ENCODE measurements around the gene EXOC3L1. TPM values are rescaled to one million over a fixed set of nuclear protein-coding genes. Genes with fewer than 3 reads are reported as not detected.

The EXOC3L1 gene
- total and polyA plus RNA-seq, 2 of the 13 experiments (the other 11 are each of a cell fraction or from before 2014, with no cell fraction given), result 0.12 TPM; not detected in 1

DNA sequence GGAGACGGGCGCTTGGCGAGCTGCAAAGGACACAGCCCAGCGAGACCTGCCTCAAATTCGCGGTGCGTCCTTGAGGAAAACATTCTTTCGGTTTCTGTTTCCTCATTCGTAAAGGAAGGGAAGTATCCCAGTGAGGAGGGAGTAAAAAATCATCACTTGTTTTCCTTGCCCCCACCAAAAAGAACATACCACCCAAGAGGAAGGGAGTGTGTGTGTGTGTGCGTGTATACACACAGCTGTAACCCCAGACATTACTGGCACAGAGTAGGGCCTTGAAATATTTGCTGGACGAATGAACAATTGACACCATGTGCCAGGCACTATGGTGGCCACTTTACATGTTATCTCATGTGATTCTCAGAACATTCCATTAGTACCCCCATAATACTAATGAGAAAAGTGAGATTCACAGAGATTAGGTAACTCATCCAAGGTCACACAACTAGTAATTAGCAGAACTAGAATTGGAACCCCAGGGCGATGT lies 4.2 kb downstream of the EXOC3L1 start (continued):
- 0 out of 2 replicates have a peak, but pooled peaks have one; percentile 7 for TF ChIP-seq TEAD2 (CRISPR knock-in tag; IDR thresholded peaks at IDR 0.05)
- peak; percentile 11; the same call in 1 of the 2 replicates for TF ChIP-seq ZKSCAN5 (CRISPR knock-in tag; IDR thresholded peaks at IDR 0.05)
- no peak for TF ChIP-seq ZBTB7B (CRISPR knock-in tag; IDR thresholded peaks at IDR 0.05)
- peak; percentile 16; the same call in 1 of the 2 replicates for TF ChIP-seq ZNF329 (CRISPR knock-in tag; IDR thresholded peaks at IDR 0.05; ENCODE audit: low read depth)
- TF ChIP-seq, protein P1, sequence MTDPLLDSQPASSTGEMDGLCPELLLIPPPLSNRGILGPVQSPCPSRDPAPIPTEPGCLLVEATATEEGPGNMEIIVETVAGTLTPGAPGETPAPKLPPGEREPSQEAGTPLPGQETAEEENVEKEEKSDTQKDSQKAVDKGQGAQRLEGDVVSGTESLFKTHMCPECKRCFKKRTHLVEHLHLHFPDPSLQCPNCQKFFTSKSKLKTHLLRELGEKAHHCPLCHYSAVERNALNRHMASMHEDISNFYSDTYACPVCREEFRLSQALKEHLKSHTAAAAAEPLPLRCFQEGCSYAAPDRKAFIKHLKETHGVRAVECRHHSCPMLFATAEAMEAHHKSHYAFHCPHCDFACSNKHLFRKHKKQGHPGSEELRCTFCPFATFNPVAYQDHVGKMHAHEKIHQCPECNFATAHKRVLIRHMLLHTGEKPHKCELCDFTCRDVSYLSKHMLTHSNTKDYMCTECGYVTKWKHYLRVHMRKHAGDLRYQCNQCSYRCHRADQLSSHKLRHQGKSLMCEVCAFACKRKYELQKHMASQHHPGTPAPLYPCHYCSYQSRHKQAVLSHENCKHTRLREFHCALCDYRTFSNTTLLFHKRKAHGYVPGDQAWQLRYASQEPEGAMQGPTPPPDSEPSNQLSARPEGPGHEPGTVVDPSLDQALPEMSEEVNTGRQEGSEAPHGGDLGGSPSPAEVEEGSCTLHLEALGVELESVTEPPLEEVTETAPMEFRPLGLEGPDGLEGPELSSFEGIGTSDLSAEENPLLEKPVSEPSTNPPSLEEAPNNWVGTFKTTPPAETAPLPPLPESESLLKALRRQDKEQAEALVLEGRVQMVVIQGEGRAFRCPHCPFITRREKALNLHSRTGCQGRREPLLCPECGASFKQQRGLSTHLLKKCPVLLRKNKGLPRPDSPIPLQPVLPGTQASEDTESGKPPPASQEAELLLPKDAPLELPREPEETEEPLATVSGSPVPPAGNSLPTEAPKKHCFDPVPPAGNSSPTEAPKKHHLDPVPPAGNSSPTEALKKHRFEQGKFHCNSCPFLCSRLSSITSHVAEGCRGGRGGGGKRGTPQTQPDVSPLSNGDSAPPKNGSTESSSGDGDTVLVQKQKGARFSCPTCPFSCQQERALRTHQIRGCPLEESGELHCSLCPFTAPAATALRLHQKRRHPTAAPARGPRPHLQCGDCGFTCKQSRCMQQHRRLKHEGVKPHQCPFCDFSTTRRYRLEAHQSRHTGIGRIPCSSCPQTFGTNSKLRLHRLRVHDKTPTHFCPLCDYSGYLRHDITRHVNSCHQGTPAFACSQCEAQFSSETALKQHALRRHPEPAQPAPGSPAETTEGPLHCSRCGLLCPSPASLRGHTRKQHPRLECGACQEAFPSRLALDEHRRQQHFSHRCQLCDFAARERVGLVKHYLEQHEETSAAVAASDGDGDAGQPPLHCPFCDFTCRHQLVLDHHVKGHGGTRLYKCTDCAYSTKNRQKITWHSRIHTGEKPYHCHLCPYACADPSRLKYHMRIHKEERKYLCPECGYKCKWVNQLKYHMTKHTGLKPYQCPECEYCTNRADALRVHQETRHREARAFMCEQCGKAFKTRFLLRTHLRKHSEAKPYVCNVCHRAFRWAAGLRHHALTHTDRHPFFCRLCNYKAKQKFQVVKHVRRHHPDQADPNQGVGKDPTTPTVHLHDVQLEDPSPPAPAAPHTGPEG (CRISPR knock-in tag; IDR thresholded peaks at IDR 0.05), result 0 out of 2 replicates have a peak, but pooled peaks have one; percentile 12
- TF ChIP-seq, protein P2, sequence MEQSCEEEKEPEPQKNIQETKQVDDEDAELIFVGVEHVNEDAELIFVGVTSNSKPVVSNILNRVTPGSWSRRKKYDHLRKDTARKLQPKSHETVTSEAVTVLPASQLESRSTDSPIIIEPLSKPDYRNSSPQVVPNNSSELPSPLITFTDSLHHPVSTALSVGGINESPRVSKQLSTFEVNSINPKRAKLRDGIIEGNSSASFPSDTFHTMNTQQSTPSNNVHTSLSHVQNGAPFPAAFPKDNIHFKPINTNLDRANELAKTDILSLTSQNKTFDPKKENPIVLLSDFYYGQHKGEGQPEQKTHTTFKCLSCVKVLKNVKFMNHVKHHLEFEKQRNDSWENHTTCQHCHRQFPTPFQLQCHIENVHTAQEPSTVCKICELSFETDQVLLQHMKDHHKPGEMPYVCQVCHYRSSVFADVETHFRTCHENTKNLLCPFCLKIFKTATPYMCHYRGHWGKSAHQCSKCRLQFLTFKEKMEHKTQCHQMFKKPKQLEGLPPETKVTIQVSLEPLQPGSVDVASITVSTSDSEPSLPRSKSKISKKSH (CRISPR knock-in tag; IDR thresholded peaks at IDR 0.05; ENCODE audit: borderline replicate concordance), result no peak
- TF ChIP-seq, protein P3, sequence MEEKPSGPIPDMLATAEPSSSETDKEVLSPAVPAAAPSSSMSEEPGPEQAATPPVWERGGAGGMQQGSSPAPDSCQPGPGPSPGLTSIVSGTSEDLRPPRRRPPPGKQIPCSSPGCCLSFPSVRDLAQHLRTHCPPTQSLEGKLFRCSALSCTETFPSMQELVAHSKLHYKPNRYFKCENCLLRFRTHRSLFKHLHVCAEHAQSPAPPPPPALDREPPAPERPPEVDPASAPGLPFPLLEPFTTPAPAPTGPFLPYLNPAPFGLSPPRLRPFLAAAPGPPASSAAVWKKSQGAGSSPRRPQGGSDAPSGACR (CRISPR knock-in tag; IDR thresholded peaks at IDR 0.05), result 0 out of 2 replicates have a peak, but pooled peaks have one; percentile 11
- TF ChIP-seq ARID2 (CRISPR knock-in tag; IDR thresholded peaks at IDR 0.05; ENCODE audit: borderline replicate concordance), result no peak
- TF ChIP-seq CHD2 (IDR thresholded peaks at IDR 0.05; ENCODE audit: low read depth, low read length), result no peak
- 0 out of 2 replicates have a peak, but pooled peaks have one; percentile 63 for TF ChIP-seq DNMT3B (CRISPR knock-in tag; conservative IDR thresholded peaks at IDR 0.05)
- no peak for TF ChIP-seq ZSCAN29 (CRISPR knock-in tag; conservative IDR thresholded peaks at IDR 0.05)
- peak; percentile 4; the same call in 1 of the 2 replicates for TF ChIP-seq ZNF264 (CRISPR knock-in tag; IDR thresholded peaks at IDR 0.05)
- no peak for TF ChIP-seq ZBTB42 (CRISPR knock-in tag; IDR thresholded peaks at IDR 0.05)
- no peak for TF ChIP-seq HDAC1 (CRISPR knock-in tag; IDR thresholded peaks at IDR 0.05)
- 0 out of 2 replicates have a peak, but pooled peaks have one; percentile 2 for TF ChIP-seq ZNF350 (CRISPR knock-in tag; IDR thresholded peaks at IDR 0.05; ENCODE audit: borderline replicate concordance, low read depth)
- TF ChIP-seq ZSCAN9 (CRISPR knock-in tag; IDR thresholded peaks at IDR 0.05; ENCODE audit: borderline replicate concordance), result no peak
- TF ChIP-seq ZNF20 (CRISPR knock-in tag; IDR thresholded peaks at IDR 0.05), result no peak
- TF ChIP-seq, protein P4, sequence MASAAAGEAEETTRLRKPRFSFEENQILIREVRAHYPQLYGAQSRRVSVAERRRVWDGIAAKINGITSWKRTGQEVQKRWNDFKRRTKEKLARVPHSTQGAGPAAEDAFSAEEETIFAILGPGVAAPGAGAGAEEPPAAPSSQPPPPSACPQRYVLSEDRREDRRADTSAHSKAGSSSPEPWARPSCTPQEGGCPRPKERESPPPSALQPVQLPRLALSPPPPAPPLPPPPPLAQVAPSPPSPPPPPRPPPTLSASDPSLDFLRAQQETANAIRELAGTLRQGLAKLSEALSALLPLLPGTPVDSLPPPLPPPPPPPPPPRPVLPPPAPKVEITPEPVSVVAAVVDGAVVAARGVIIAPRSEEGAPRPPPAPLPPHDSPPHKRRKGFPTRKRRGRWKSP (CRISPR knock-in tag; IDR thresholded peaks at IDR 0.05), result no peak
- TF ChIP-seq ZNF383 (CRISPR knock-in tag; IDR thresholded peaks at IDR 0.05; ENCODE audit: borderline replicate concordance), result no peak
- TF ChIP-seq RARA (CRISPR knock-in tag; IDR thresholded peaks at IDR 0.05), result no peak
- no peak for TF ChIP-seq YEATS4 (CRISPR knock-in tag; IDR thresholded peaks at IDR 0.05; ENCODE audit: borderline replicate concordance)

Measured in HepG2 (cell line).